Measurements from ENCODE around the gene NRXN3. TPM values are rescaled to one million over a fixed set of nuclear protein-coding genes. Genes with fewer than 3 reads are reported as not detected.
A peak's percentile ranks its signal among the peaks of the same experiment; 100 is the strongest.
"Not testable (repeated sequence)": the region's sequence is repeated elsewhere in the genome, so short reads cannot be mapped to it uniquely, and the experiment has no call there.

NRXN3 gene
- polyA plus RNA-seq, 4 donors: 6.4 to 7.2 (median 7.0) TPM

DNA sequence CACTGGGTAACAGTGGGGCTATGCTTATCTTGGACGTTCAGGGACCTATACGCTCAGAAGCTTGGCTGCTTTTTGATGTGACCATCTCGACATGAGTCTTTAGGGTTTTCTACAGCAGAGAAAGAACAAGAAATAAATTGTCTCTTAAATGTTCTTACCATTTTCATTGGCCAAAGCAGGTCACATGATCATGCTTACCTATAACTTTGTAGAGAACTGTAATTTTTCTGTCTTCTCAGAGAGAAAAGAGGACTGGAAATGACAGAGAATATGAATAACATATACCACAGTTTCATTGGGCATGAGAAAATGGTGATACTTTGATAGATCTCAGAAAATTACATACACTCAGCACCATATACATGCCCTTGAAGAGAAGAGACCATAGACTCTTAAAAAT lies 390.9 kb downstream of the NRXN3 start:
- DNase-seq (ENCODE audit: low read depth in 4 of 4, low spot score in 3 of 4): no peak

DNA sequence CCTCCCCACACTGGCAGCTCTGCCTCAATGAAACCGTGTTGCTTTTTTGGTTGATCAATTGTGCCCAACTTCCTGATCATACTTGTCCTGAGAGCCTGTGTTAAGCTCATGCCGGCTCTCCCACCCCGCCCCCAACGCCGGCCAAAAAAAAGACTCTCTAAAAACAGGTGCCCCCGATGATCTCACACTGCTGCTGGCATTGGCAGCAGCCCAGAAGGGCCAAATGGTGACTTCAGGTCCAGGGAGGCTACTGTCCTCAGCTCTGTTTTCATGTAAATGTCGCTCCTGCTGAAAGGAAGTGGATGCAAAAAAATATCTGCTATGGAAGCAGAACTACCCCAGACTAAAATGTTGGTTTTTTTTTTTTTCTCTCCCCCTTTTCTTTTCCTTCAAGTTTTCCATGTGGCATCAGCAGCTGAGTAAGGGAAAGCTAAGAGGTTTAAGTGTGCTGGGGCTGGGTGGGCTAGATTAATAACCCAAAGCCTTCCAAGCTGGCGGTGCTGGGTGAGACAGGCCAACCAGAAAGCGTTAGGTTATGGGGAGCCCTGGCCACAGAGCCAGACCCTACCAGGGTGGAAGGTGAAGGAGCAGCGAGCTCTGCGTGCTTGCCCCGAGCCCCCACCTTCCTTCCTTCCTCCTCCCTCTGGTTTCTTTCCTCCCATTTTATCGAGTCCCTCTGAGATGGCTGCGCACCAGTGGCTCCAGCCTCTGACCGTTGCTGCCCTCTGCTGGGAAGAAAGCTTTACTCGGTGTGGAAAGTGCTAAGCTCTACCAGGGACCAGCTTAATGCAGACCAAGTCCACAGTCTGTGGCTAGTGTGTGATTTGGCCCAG lies 396.1 kb downstream of the NRXN3 start:
- DNase-seq (ENCODE audit: low read depth in 4 of 4, low spot score in 3 of 4): peak; percentile 51 to 73 (median 57)

DNA sequence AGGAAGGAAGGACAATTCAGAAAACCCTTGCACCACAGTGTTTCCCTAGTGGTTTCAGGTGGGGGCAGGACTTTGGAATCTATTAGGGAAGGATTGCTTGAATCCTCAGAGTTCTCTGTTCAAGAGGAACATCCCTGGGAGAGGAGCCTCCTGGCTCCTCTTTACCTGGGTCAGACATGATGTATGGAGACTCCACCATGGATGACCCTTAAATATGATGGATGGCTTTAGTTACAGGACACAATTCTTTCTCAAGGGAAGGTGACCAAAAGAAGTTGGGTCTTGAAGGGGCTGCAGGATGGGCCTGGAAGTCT lies 396.6 kb downstream of the NRXN3 start:
- DNase-seq (ENCODE audit: low read depth in 4 of 4, low spot score in 3 of 4): no peak

DNA sequence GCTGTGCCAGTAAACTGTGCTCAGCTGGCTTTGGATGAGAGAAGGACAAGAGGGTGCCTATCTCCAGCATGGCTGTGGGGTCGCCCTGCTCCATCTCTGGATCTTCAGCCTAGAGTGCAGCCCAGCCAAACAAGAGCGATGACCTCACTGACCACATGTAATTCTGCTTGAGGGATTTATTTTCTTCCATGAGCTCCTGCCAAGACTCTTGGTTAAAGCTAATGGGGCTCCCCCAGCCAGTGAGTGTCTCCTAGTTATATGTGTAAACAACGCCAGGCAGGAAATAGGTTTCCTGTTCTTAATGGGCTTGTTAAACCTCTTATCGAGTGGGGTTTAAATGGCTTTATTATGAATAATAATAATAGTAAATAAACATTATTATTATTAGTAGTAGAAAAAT lies 397.2 kb downstream of the NRXN3 start:
- no peak for DNase-seq (ENCODE audit: low read depth in 4 of 4, low spot score in 3 of 4)

DNA sequence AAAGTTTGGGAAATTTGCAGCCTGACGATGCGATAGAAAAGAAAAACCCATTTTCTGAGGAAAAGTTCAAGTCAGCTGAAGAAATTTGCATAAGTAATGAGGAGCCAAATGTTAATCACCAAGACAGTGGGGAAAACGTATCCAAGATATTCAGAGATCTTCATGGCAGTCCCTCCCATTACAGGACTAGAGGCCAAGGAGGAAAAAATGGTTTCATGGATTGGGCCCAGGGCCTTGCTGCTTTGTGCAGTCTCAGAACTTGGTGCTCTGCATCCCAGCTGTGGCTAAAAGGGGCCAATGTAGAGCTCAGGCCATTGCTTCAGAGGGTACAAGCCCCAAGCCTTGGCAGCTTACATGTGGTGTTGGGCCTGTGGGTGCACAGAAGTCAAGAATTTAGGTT lies 403.6 kb downstream of the NRXN3 start:
- not testable (repeated sequence) for DNase-seq (ENCODE audit: low read depth in 4 of 4, low spot score in 3 of 4)

DNA sequence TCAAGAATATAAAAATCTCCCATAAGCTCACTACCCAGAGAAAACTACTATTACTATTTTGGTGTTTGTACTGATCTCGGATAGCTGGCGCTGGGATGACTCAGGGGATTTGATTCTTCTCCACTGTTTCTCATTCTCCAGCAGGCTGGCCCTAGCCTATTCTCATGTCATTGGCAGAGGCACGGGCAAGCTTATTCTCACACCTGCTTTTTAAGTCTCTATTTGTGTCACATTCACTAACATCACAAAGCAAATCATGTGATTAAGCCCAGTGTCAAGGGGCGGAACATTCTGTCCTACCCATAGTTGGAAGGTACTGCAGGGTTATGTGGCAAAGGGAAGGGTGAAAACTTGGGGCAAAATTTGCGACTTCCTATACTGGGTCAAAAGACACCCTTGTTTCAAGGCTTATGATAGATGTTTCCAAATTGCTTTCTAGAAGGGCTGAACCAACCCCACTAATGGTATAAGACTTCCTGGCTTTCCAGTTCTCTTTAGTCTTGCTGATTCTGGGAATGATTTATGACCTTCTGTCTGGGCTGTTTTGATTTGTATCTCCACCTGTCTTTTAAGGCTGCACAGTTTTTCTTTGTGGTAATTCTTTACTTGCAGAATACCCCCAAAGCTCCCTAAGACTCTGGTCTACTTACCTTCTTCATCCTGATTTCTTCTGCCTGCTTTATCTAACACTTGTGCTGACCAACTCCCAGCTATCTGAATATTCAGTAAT lies 406.4 kb downstream of the NRXN3 start:
- DNase-seq (ENCODE audit: low read depth in 4 of 4, low spot score in 3 of 4): no peak

DNA sequence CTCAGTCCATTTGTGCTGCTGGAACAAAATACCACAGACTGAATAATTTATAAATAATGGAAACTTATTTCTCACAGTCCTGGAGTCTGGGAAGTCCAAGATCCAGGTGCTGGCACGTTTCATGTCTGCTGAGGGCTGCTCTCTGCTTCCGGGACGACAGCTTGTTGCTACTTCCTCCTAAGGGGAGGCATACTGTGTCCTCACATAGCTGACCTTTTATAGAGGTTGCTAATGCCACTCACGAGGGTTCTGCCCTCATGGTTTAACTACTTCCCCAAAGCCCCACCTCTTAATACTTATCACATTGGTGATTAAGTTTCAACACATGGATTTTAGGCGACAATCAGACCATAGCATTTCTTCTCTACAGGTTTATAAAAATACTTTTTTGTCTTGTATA lies 411.1 kb downstream of the NRXN3 start:
- DNase-seq (ENCODE audit: low read depth in 4 of 4, low spot score in 3 of 4): no peak

DNA sequence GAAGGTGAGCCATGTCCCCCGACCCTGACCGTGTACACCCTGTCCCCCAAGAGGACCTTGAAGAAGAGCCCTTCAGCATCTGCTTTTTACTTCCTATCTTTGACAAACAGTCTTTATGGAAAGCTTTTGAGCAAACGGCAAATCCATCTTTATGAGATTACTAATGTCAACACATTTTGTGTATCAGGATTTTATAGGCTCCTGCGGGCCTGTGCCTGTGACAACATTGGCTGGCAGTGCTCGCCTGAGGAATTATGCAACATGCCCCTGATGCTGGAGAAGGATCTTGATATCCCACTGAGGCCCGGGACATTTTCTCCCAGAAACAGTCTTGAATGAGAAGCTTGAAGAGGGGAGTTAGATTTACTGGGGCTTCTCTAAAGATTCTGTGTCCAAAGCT lies 416.5 kb downstream of the NRXN3 start:
- no peak for DNase-seq (ENCODE audit: low read depth in 4 of 4, low spot score in 3 of 4)

DNA sequence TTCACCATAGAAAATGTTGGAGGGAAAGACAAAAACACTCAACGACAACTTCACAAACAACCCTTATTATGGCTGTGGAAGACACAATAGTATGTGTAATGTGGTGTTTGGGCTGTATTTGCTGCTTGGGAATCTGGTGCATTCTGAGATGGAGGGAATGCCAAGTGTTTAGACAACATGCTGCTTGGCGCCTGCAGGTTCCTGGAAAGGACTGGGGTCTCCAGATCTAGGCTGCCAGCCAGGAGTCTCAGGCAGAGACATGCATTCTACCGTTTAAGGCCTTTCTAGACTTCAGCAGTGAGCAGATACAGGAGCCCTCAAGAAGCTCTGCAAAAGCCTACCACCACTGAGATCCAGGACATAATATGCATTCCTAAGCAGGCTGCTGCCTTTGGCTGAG lies 418.7 kb downstream of the NRXN3 start:
- DNase-seq (ENCODE audit: low read depth in 4 of 4, low spot score in 3 of 4): no peak

DNA sequence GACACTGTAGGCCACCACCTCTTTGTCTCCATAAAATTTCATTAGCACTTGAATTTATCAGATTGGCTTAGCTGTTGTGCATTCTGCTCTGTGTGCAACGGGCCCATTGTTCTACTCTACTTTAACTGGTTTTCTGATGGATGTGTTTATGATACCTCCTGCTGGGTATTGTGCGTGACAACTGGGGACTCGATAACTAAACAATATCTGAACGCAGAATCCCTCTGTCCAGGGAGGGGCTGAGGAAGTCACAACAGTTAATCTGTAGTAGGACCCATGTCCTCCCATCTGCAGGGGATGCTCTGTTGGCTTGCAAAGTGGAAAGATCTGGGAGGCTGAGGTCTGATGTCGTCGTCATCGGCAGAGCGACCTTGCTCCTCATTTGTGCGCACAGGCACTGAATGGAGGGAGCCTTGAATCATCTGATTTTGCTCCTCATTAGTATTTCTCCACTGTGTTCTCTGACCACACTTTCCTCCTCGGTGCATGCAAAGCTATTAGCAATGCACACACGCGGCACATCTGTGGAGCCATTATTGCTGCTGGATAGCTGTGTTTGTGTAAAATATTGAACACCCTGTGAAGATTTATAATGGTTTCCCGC lies 422.5 kb downstream of the NRXN3 start:
- DNase-seq (ENCODE audit: low read depth in 4 of 4, low spot score in 3 of 4): no peak

DNA sequence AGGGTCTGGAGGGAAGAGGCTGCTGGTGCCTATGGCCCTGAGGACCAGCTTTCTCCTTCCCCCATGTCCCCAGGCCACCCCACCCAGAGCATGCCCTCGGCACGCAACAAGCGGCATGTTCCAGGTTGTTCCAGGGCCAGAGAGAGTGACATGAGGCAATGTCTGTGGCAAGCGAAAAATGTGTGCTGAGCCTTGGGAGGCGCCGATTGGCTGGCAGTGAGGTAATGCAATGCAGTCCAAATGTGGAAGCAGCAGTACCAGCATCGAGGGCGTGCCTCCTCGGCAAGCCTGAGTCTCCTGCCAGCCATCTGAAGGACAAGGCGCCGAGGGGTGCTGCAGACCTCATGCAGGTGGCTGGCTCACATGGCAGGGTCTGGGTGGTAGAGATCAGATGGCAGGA lies 423.8 kb downstream of the NRXN3 start:
- no peak for DNase-seq (ENCODE audit: low read depth in 4 of 4, low spot score in 3 of 4)

DNA sequence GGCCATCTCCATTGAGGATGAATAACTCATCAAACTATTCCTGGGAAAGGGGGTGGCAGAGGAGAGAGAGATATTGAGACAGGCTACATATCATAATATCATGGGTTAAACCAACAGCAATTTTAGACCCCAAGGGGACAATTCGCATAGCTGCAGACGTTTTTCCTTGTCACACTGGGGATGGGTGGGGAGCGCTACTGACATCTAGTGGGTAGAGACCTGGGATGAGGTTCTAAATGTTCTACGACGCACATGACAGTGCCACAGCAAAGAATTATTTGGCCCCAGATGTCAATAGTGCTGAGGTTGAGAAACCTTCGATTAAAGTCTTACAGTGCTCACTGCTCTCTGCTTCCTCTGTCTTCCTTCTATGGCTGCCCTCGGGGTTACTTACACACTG lies 425.6 kb downstream of the NRXN3 start:
- no peak for DNase-seq (ENCODE audit: low read depth in 4 of 4, low spot score in 3 of 4)

DNA sequence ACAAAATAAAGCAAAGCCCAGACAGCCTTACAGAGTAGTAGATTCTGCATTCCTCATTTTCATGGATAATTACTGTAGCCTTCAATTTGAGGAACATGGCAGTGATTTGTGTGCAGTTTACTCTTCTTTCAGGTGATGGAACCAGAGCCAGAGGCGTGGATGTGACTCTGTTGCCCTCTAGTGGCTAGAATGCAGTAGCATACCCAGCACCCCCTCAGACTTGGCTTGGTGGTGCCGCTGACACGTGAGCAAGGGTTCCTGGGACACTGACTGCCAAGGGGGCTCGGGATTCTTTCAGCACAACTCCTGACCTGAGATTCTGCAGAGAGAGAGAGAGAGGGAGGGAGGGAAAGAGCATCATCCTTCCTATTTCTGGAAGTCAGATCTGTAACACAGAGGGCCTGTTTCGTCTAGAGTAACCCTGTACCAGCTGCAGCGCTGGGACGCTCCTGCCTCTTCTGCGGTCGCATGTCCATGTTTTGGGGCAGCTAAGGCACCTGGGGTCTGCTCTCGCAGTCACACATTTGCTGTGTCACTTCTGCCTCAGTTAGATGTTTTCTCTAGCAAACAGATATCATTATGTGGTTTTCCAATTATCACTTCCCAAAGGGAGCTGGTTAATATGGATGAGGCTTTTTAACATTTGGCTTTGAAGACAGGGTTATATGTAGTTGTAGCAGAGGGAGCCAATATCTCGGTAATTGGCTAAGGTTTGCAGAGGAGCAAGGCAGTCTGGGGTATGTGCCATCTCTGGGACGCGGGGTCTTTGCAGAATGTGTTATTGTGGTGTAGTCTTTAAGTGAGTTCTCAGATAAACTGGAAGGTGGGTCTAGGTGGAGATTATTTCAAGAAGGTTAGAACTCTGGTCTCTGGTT lies 428.1 kb downstream of the NRXN3 start:
- DNase-seq (ENCODE audit: low read depth in 4 of 4, low spot score in 3 of 4): peak; percentile 19 to 42 (median 34)

DNA sequence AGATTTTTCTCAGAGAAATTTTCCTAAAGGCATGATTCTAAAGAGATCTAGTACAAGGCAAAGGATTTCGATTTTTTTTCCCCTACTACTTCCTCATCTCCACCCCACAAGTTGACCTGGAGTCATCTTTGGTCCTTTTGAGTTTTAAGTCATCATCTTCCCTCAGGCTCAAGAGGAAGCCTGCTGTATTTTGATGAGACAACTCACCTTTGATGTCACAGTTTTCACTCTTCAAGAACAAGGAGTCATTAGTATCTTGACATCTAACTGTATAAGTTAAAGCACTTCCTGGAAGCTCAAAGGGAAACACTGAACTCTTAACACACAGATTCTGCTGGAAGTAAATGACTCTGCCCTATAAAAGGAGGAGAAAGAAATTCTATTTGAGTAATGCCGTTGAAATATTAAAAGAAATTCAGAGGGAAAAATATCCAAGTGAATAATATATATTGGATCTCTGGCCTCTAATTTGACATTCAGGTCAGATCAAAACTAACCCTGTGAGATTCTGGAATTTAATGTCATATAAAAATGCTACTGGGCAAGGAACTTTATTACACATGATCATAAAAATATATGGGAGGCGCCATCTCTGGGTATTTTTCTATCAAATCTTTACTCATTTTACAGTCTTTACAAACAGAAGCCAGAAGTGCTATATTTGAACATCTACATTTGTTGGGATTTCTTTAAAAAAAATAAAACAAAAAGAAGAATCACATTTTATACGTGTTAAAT lies 435.0 kb downstream of the NRXN3 start:
- no peak for DNase-seq (ENCODE audit: low read depth in 4 of 4, low spot score in 3 of 4)

DNA sequence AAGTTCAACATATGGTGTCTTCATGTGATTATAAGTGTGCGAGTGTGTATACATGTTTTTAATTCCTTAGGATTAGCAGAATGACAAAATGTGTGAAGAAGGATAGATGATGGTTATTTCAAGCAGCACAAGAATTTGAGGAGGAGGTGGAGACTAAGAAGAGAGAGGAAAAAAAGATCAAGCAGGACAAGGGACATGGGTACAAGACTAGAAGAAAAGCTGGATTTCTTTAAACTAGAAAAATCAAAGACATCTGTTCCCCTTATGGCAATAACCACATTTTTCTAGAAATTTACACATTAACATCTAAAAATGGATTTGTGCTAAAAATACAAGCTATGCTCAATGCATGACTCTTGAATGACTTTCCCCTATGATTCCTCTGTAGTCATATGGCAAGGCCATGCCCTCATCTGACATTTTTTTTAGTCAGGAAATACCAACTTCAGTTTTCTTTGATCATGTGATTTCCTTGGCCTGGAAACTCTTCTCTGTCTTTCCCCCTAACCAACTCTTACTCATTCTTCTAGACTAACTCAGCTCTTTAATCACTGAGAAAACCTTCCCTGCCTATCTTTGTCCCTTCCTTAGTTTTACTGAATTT lies 435.8 kb downstream of the NRXN3 start:
- no peak for DNase-seq (ENCODE audit: low read depth in 4 of 4, low spot score in 3 of 4)

DNA sequence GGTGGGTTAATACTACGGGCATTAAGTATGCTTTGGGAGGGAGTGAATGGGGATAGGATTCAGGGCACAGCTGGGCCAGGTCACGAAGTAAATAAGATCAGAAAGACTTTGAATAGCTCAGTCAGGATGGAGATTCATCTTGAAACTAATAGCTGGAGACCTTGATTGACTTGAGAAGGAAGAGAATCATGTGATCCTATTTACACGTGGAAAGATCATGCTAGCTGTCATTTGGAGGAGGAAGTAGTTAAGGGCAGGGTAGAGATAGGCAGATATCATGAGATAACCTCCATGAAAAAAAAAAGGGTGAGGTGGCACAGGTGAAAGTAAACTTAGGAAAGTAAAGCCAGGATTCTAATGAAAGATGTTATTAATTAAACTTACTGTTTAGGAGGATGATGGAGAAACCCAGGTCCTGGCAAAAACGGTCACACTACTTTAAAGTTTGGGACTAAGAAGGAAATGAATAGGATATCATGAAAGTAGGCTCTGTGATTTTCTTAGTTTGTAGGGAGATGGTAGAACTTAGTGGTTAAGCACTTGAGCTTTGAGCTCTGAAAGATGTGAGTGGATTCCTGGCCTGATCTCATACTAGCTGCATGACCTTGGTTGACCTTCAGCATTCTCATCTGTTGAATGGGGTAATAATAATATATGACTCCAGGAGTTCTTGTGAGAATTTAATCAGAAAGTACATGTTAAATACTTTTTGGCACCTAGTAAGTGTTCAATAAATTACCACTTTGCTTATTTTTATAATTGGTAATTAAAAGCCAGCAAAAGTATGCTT lies 439.0 kb downstream of the NRXN3 start:
- no peak for DNase-seq (ENCODE audit: low read depth in 4 of 4, low spot score in 3 of 4)

DNA sequence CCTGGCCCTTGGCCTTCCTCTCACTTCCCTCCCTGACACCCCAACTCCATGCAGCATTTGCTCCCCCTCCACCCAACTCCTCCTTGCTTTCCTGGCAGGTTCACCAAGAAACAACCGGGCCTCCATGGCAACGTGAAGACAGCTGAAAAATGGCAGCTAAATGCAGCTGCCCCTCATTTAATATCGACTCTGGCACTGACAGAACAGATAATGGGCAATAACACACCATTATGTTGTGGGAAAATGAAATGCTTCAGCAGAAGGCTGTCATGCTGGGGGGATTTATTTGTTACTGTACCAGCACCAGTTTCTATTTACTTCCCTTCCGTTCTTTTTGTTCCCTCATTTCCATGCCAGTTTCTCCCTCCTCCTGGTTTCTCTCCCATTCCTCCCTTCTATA lies 440.8 kb downstream of the NRXN3 start:
- DNase-seq (ENCODE audit: low read depth in 4 of 4, low spot score in 3 of 4): no peak

DNA sequence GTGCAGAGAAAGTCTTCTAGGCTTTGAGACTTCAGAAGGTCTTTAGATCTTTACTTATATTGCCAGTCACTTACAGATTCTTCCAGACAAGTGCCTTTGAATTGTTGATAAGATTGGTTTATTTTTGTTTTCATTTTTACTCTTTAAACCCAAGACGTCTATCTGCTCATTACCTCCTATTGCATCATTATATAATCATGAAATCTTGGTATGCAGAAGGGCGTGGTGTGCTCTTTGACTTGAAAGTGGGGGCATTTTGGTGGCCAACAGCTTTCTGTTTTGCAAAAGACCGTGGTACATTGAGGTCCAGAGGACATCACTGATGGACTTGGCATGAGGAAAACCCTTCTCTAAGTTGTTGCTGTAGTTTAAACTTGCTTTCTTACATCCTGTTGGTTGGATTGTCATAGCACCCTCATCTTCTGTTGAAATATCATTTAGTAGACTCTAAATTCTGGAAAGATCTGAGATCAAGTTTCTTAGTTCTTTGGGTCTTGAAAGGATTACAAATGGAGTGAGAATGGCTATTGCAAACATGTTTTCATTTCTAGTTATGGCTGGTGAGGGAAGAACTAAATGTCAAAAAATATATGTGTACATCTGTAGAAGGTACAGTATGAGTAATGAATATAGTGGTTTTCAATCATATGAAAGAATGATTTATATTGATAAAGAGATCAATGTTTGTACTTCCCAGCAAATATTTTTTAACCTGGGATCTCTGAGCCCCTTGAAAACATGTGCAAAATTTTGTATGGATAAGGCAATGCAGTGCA lies 441.8 kb downstream of the NRXN3 start:
- DNase-seq (ENCODE audit: low read depth in 4 of 4, low spot score in 3 of 4): no peak

Measured in left renal pelvis (tissue), 4 donors.